ENCODE data around the gene MS4A15.
"Not testable (repeated sequence)": the region's sequence is repeated elsewhere in the genome, so short reads cannot be mapped to it uniquely, and the experiment has no call there.

Gene MS4A15

DNA sequence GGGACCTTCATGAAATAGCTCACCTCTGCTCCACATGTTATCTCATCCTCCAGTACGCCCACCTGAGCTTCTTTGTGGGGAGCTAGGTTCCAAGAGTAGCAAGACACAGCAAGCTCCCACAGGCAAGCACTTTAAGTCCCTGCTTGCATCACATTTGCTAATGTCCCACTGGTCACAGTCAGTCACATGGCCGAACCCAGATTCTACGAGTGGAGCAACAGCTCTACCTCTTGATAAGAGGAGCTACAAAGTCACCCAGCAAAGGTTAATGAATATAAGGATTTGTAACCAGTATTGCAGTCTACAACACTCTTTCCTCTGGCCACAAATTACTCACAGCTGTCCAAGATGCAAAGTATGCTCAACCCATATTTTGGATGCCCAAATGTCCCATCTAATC is 15.2 kb upstream of the MS4A15 start:
- no peak overlapping the region for H3K4me3 ChIP-seq (ENCODE audit: low read length)
- no peak for TF ChIP-seq ZNF274 (IDR thresholded peaks at IDR 0.05; ENCODE audit: low read depth, low read length)

DNA sequence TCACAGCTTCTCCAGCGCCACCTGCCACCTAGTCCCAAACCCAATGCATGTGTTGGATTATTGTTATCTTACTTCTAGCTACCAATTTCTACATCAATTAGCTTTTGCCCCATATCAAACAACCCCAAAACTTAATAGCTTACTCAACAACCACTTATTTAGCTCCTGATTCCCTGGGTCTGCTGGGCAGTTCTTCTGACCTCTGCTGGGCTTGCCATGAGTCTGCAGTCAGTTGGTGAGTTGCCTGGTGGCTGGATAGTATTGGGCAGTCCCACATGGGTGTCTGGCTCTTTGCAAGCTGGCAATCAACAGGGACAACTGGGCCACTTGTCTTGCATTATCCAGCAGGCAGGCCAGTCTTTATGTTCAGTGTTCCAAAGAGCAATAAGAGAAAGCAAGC is 13.6 kb upstream of the MS4A15 start:
- H3K4me3 ChIP-seq (ENCODE audit: low read length) = no peak overlapping the region
- TF ChIP-seq ZNF274 (IDR thresholded peaks at IDR 0.05; ENCODE audit: low read depth, low read length) = no peak

DNA sequence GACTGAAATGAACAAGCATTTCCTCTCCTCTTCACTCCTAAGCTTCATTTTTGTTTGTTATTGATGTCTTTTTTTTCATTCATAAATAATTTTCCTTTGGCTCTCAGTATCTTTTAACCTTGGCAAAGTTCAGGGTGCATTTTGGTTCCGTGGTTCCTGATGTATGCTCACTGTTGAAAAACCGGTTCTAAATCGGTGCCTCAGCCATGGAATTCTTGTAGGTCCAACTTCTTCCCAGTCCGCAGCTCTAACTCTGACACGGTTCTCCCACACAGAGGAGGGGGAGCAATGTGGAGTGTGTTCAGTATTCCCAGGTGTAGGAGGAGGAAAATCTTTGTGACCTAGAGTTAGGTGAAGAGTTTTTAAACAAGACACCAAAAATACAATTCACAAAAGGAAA is 12.6 kb upstream of the MS4A15 start:
- H3K4me3 ChIP-seq (ENCODE audit: low read length) = no peak overlapping the region
- no peak for TF ChIP-seq ZNF274 (IDR thresholded peaks at IDR 0.05; ENCODE audit: low read depth, low read length)

DNA sequence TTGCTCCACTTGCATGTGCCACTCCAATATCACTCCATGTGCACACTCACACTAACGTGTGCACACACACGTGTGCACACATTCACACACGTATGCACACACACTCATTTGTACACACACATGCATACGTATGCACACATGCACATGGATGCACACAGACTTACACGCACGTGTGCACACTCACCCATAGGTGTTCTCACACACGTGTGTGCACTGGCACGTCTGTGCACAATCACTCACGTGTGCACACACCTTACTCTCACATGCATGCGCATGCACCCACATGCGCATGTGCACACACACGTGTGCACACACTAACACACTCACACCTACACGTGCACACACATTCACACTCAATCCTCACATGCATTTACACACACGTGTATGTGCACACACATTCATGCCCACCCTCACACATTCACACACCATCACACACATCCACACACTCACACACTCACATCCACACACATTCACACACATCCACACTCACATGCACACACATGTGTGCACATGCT is 9.3 kb upstream of the MS4A15 start:
- no peak for TF ChIP-seq ZNF274 (IDR thresholded peaks at IDR 0.05; ENCODE audit: low read depth, low read length)
- H3K4me3 ChIP-seq (ENCODE audit: low read length) = no peak overlapping the region

DNA sequence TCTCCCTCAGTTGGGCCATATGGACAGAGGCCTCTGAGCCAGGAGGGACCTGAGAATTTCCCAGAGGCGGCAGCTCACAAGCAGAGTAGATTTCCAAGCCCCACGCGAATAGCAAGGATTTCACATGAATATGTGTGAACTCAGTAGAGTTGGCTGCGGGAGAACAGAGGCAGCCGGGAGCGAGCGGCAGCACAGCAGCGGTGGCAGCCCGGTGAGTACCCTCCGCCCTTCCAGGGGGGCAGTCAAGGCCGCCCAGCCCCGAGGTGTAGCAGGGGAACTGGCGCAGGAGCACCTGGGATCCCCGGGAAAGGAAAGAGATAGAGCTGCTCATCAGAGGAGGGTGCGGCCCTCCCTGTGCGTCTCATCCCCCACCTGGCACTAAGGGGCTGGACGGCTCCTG is 8.4 kb upstream of the MS4A15 start:
- TF ChIP-seq ZNF274 (IDR thresholded peaks at IDR 0.05; ENCODE audit: low read depth, low read length) = no peak
- H3K4me3 ChIP-seq (ENCODE audit: low read length) = no peak overlapping the region

DNA sequence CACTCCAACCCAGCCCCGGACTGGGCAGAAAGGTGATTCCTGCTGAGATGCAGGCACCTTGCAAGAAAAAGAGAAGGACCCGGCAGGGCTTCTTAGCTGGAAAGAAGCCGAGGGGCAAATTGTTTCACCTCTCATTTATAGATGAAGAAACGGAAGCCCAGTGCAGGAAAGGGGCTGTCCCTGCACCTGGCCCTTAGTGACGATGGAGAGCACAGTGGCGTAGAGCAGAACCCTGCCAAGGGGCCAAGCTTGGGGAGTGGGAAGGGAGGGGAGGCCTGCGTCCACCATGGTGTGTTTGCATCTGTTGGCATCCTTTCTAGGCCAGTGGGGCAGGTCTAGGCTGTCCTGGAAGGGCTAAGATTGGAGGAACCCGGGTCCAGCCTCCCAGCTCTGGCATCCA is 7.8 kb upstream of the MS4A15 start:
- no peak overlapping the region for H3K4me3 ChIP-seq (ENCODE audit: low read length)
- no peak for TF ChIP-seq ZNF274 (IDR thresholded peaks at IDR 0.05; ENCODE audit: low read depth, low read length)

DNA sequence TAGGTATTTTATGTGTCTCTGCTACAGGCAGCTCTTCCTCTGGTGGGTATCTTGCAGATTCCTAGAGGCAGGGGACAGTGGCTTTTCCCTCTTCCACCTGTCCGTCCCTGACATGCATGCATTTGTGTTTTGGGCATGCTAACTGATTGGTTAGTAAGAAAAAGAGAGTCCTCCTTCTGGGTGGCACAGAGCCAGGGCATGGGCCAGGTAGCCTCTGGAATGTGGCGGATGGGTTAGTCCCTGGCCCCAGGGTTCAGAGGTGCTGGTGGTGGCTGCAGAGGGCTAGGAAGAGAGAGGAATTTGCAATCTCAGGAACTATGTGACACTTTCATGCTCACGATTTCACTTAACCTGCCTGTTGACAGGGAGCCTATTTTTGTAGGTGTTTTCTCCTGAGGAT is 5.8 kb upstream of the MS4A15 start:
- no peak for TF ChIP-seq ZNF274 (IDR thresholded peaks at IDR 0.05; ENCODE audit: low read depth, low read length)
- no peak overlapping the region for H3K4me3 ChIP-seq (ENCODE audit: low read length)

DNA sequence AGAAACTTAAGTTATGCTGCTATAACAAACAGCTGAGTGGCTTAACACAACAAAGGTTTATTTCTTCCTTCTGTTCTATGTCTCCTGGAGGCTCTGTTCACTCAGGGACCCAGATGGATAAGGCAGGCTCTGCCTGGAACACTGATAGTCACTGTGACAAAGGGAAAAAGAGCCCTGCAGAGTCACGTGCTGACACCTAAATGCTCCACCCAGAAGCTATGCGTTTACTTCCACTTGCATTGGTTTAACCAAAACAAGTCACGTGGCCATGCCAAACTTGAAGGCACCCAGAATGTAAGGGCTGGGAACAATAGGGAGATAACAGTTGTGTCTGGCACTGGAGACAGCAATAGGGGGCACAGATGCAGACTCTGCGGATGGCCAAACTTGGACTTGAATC is 3.4 kb upstream of the MS4A15 start:
- H3K4me3 ChIP-seq (ENCODE audit: low read length) = no peak overlapping the region
- no peak for TF ChIP-seq ZNF274 (IDR thresholded peaks at IDR 0.05; ENCODE audit: low read depth, low read length)

DNA sequence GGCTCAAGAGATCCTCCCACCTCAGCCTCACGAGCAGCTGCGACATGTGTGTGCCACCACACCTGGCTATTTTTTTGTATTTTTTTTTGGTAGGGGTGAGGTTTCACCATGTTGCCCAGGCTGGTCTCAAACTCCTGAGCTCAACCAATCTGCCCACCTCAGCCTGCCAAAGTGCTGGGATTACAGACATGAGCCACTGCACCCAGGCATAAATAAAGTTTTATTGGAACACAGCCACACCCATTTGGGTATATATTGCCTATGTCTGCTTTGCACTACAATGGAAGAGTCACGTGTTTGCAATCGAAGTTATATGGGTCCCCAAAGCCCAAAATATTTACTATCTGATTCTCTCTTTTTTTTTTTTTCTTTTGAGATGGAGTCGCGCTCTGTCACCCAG is 1.8 kb upstream of the MS4A15 start:
- no peak for TF ChIP-seq ZNF274 (IDR thresholded peaks at IDR 0.05; ENCODE audit: low read depth, low read length)
- H3K4me3 ChIP-seq (ENCODE audit: low read length) = no peak overlapping the region

DNA sequence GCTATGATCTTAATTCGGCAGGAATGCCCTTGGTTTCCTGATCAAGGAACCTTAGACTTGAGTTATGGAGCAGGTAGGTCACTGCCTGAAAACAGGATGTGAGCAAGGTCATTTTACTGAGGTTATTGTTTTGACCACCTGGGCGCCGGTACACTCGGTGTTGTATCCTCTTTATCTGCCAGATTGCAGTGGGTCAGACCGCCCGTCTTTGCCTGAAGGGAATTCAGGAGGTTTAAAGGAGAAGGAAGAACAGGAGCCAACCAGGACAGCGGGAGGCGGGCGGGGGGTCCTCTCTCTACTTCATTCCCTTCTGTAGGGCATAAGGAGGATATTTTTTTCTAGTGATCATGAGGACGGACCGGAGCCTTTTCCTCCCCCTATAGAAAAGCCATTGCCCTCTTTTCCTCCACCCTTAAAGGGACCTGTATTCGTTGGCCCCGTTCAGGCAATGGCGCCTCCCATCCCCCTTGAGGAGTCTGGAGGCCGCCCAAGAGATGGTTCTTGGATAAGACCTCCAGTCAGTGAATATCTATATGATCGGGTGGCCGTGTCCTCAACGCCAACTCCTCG is 649 bp downstream of the MS4A15 start:
- TF ChIP-seq ZNF274 (IDR thresholded peaks at IDR 0.05; ENCODE audit: low read depth, low read length) = no peak
- H3K4me3 ChIP-seq (ENCODE audit: low read length) = no peak overlapping the region

DNA sequence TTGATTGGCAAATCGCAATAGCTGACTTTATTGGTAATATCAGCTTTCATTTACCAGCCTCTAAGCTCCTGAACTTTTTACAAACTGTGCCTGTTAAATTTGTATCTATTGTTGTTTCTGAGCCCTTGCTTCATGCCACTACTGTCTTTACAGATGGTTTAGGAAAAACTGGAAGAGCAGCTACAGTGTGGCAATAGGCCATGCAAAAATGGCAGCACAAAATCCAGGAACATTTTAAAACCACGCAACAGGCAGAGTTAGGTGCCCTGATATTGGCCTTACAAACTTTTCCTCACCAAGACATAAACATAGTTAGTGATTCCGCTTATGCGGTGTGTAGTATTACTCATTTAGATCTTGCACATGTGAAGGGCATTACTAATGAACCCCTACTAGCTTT is 2.0 kb downstream of the MS4A15 start:
- not testable (repeated sequence) for H3K4me3 ChIP-seq (ENCODE audit: low read length)

DNA sequence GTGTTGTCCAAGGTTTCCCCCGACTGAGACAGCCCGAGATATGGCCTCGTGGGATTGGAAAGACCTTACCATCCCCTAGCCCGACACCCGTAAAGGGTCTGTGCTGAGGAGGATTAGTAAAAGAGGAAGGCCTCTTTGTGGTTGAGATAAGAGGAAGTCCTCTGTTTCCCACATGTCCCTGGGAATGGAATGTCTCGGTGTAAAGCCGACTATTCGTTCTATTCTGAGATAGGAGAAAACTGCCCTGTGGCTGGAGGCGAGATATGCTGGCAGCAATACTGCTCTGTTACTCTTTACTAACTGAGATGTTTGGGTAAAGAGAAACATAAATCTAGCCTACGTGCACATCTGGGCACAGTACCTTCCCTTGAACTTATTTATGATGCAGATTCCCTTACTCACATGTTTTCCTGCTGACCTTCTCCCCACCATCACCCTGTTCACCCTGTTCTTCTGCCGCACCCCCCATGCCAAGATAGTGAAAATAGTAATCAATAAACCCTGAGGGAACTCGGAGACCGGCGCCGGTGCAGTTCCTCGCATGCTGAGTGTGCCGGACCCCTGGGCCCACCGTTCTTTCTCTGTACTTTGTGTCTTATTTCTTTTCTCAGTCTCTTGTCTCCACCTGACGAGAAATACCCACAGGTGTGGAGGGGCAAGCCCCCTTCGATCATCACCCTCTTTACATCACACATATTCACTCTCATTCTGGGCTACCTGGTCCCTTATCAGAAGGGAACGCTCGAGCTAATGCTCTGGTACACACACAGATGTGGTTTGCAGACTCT is 3.0 kb downstream of the MS4A15 start:
- not testable (repeated sequence) for H3K4me3 ChIP-seq (ENCODE audit: low read length)

DNA sequence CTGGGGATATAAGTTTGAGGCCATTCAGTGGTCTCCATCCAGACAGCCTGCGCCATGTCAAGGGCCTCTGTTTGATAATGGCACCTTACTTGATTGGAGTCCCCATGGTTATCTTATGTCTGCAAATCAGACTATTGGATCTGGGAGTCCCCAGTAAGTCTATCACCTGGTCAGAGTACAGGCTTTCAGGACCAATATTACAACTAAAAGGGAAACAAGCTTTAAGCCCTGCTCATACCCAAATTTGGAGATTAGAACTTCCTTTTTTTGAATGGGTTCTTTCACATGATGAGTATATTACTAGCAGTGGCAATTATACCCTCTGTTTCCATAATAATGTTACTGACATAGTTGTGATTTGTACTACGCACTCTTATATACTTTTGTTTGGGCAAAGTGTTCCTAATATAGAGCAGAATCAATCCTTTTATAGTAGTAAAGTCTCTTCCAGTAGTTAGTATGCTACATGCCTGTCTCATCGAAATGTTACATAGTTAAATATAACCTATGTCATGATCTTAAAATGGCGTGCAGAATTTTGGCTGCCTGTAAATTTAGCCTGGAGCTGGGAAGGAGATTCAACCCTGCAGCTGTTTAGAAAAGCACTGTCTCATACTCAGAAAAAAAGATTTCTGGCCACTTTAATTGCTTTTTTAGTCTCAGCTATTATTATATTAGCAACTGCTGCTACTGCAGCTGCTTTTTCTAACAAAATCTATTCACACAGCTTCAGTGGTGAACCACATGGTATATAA is 4.9 kb downstream of the MS4A15 start:
- no peak for TF ChIP-seq ZNF274 (IDR thresholded peaks at IDR 0.05; ENCODE audit: low read depth, low read length)

DNA sequence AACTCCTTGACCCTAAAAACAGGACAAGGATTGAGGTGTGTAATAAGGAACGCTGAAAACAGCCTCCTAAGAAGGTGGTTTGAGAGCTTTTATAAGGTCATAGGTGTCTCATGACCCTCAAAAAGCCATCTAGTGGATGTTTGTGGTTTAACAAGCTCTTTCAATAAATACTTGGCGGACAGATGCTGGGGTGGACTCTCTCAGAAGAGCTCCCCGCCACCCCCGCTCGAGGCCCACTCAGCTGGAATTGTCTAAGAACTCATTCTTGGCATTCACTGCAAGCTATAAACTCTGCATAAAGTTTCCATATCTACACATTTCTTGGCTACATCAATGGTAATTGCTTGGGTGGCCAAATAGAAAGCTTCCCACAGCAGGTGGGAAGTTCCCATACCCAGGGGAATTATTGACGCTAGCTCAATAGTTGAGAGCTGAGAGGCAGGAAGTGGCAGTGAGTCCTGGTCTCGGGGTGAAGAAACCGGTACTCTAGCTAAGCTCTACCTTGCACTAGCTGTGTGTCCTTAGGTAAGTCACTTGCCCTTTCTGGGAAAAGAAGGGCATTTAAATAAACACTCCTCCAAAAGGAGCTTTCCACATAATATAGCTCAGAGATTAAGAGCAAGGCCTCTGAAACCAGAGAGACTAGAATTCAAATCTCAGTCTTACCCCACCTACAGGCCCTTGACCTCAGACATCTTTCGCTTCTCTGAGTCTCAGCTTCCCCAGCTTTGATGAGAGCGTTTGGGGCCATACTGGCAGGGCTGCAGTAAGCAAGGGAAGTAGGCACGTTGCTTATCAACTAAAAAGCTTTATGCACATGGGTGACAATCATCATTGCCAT is 6.4 kb downstream of the MS4A15 start:
- TF ChIP-seq ZNF274 (IDR thresholded peaks at IDR 0.05; ENCODE audit: low read depth, low read length) = no peak
- no peak overlapping the region; the same call in 1 of the 2 replicates for H3K4me3 ChIP-seq (ENCODE audit: low read length)

More for the DNA sequence above, 4.9 kb downstream of the MS4A15 start:
- no peak overlapping the region for H3K4me3 ChIP-seq (ENCODE audit: low read length)

Measured in GM08714 (cell line).